ENCODE results near the gene CHMP4A.

Gene CHMP4A

DNA sequence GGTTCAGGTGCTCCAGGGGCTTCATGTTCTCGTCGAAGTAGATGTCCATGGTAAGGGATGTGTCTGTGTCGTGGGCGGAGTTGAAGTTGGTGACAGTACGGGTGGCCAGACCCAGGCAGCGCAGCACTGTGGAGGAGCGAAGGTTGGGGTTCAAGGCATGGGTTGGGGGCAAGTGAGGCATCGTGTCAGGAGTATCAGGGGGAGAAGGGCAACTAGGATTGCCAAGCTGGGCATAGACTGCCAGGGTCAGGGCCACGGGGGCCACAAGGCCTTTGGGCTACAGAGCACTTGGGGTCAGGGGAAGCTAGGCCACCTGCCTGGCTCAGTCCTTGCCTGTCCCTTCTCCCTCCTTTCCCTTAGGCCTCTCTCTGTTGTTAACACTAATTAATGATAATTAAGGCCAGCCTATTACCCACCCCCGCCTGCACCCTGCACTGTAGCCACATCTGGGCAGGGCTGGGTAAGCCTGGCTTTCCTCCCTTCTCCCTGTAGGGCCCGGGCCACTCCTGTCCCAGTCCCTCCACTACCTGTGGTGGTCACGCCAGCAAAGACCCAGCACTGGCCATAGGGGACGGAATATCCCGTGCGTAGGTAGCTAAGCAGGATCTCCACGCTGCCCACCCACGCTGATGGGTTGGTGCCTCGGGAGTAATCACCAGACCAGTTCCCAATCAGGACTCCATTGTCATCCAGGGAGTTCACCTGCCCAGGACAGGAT lies 45.4 kb upstream of the CHMP4A start:
- no peak overlapping the region for H3K4me3 ChIP-seq (ENCODE audit: low read length)
- DNase-seq (ENCODE audit: low read depth): no peak
- TF ChIP-seq CTCF (IDR thresholded peaks at IDR 0.05; ENCODE audit: insufficient read depth, low read depth, low read length, missing control alignments): no peak

DNA sequence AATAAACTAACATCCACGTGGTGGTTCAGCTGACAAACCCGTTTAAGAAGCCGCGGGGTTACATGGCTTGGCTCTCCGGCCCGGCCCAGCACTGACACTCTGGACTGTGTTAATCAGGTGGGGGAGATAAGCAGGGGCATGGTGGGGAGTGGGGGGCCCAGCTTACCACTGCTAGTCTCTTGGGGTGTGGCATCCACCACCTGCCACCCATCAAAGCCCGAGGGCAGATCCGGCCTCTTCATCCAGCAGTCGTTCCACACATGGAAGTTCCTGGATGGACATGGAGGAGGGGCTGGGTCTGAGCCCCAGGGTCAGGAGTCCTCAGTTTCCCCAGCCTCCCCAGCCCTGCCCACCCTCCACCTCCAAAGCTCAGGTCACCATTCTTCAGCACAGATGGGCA lies 44.8 kb upstream of the CHMP4A start:
- no peak for TF ChIP-seq CTCF (IDR thresholded peaks at IDR 0.05; ENCODE audit: insufficient read depth, low read depth, low read length, missing control alignments)
- H3K4me3 ChIP-seq (ENCODE audit: low read length): no peak overlapping the region
- no peak for DNase-seq (ENCODE audit: low read depth)

GRCh38 chr14:24256960-24257359 lies 43.7 kb upstream of the CHMP4A start:
- DNase-seq (ENCODE audit: low read depth): no peak
- no peak overlapping the region for H3K4me3 ChIP-seq (ENCODE audit: low read length)

GRCh38 chr14:24255931-24256711 lies 42.8 kb upstream of the CHMP4A start:
- H3K4me3 ChIP-seq (ENCODE audit: low read length): no peak overlapping the region
- DNase-seq (ENCODE audit: low read depth): no peak
- TF ChIP-seq CTCF (IDR thresholded peaks at IDR 0.05; ENCODE audit: insufficient read depth, low read depth, low read length, missing control alignments): no peak

More at GRCh38 chr14:24256960-24257359, 43.7 kb upstream of the CHMP4A start:
- no peak for TF ChIP-seq CTCF (IDR thresholded peaks at IDR 0.05; ENCODE audit: insufficient read depth, low read depth, low read length, missing control alignments)

GRCh38 chr14:24255438-24255837 lies 42.1 kb upstream of the CHMP4A start:
- TF ChIP-seq CTCF (IDR thresholded peaks at IDR 0.05; ENCODE audit: insufficient read depth, low read depth, low read length, missing control alignments): no peak
- no peak for DNase-seq (ENCODE audit: low read depth)

GRCh38 chr14:24254630-24255392 lies 41.5 kb upstream of the CHMP4A start:
- no peak overlapping the region for H3K4me3 ChIP-seq (ENCODE audit: low read length)
- DNase-seq (ENCODE audit: low read depth): no peak
- TF ChIP-seq CTCF (IDR thresholded peaks at IDR 0.05; ENCODE audit: insufficient read depth, low read depth, low read length, missing control alignments): no peak

More at GRCh38 chr14:24255438-24255837, 42.1 kb upstream of the CHMP4A start:
- no peak overlapping the region for H3K4me3 ChIP-seq (ENCODE audit: low read length)

Measured in epithelial cell of esophagus (primary cell).